A673 (cell line): ENCODE results near the gene KIAA0825. TPM values are rescaled to one million over a fixed set of nuclear protein-coding genes. Genes with fewer than 3 reads are reported as not detected.

Source experiments
- BruUV-seq: library from RNA; stranded (reverse); fragments of 400-500 nt; replicated peaks from 2 replicates; lab custom pipeline; 2021; lab: Mats Ljungman, UMichigan
- CTCF ChIA-PET: fragments of 300-600 bp; sonication (Branson Sonifier 250); formaldehyde crosslinking; loops from one replicate; lab custom pipeline; 2022; ENCODE audit warnings: antibody characterized with exemption; lab: Charles Lee
- POLR2A ChIA-PET: fragments of 300-600 bp; sonication (Branson Sonifier 250); formaldehyde crosslinking; loops from one replicate; lab custom pipeline; 2022; ENCODE audit warnings: antibody characterized with exemption; ENCODE audit not compliant: low non-redundant PET; lab: Charles Lee
- DNase-seq: peaks from one replicate; pipeline ENCODE4 v3.0.0-alpha.2; 2015; ENCODE audit warnings: low spot score
- H3K27ac ChIP-seq: fragments of 200-600 bp; sonication (generic); 2 replicates; pipeline ENCODE4 v1.5.1; 2016; ENCODE audit warnings: mixed run types, low read depth, mild to moderate bottlenecking, mixed read lengths, antibody characterized with exemption, low read length; ENCODE audit not compliant: poor library complexity, severe bottlenecking
- H3K27me3 ChIP-seq: fragments of 200-600 bp; sonication (generic); replicated peaks from 2 replicates; pipeline ENCODE4 v1.6.1; 2017; ENCODE audit warnings: mixed run types, low read depth, mild to moderate bottlenecking, mixed read lengths, antibody characterized with exemption, low read length; ENCODE audit not compliant: insufficient read depth, poor library complexity
- H3K36me3 ChIP-seq: fragments of 200-600 bp; sonication (generic); 2 replicates; pipeline ENCODE4 v1.6.1; 2016; ENCODE audit warnings: mixed run types, mild to moderate bottlenecking, mixed read lengths, antibody characterized with exemption, low read length; ENCODE audit not compliant: insufficient read depth, poor library complexity, severe bottlenecking
- H3K4me1 ChIP-seq: fragments of 200-600 bp; sonication (generic); 2 replicates; pipeline ENCODE4 v1.6.1; 2017; ENCODE audit warnings: mixed run types, mild to moderate bottlenecking, mixed read lengths, antibody characterized with exemption, low read length; ENCODE audit not compliant: insufficient read depth, poor library complexity, severe bottlenecking
- H3K4me3 ChIP-seq: fragments of 200-600 bp; sonication (generic); 2 replicates; pipeline ENCODE4 v1.5.1; 2016; ENCODE audit warnings: low read depth, mixed run types, mild to moderate bottlenecking, mixed read lengths, low read length; ENCODE audit not compliant: poor library complexity, severe bottlenecking
- H3K9me3 ChIP-seq: fragments of 200-600 bp; sonication (generic); 2 replicates; pipeline ENCODE4 v1.6.1; 2016; ENCODE audit warnings: mixed run types, low read depth, mild to moderate bottlenecking, mixed read lengths, antibody characterized with exemption, low read length; ENCODE audit not compliant: poor library complexity, severe bottlenecking
- CTCF ChIP-seq: fragments of 300-800, 200-600 bp; sonication (generic); conservative IDR thresholded peaks from 2 replicates; pipeline ENCODE4 v1.5.1; 2017; ENCODE audit warnings: low read depth, mild to moderate bottlenecking, antibody characterized with exemption, low read length, moderate library complexity, mixed read lengths
- EZH2 ChIP-seq: fragments of 200-600 bp; sonication (generic); IDR thresholded peaks from 2 replicates; pipeline ENCODE4 v1.6.1; 2017; ENCODE audit warnings: borderline replicate concordance, low read depth, mild to moderate bottlenecking, mixed read lengths, antibody characterized with exemption, low read length; ENCODE audit not compliant: poor library complexity, severe bottlenecking
- intact Hi-C: fragments of 100-400 bp; cut with micrococcal nuclease; formaldehyde crosslinking; loops from one replicate; pipeline ENCODE4 v1.10.0; 2022; ENCODE audit not compliant: unreplicated experiment
- total RNA-seq: library from RNA; stranded (reverse); gene quantifications from 2 replicates; pipeline ENCODE4 v1.2.3, GENCODE V29; 2021

Gene KIAA0825
- total RNA-seq, 1 experiment from 2014 or later: 1.2 TPM

GRCh38 chr5:94440015-94440414, 178.4 kb downstream of the KIAA0825 start:
- ChIA-PET CTCF (no interaction called here), POLR2A (no interaction called here)
- no peaks in the 10 kb centered on the region for H3K9me3 ChIP-seq
- no TSS peak for BruUV-seq
- H3K4me1 ChIP-seq: no peaks in the 10 kb centered on the region
- no peaks in the 10 kb centered on the region for H3K36me3 ChIP-seq
- H3K27ac ChIP-seq: no peak overlapping the region
- TF ChIP-seq CTCF: no peak
- no peaks in the 10 kb centered on the region for H3K27me3 ChIP-seq
- DNase-seq: no peak
- H3K4me3 ChIP-seq: no peak overlapping the region
- intact Hi-C loops: no loop called here

GRCh38 chr5:94433397-94434163, 184.8 kb downstream of the KIAA0825 start:
- no peaks in the 10 kb centered on the region for H3K36me3 ChIP-seq
- peak; percentile 5 for DNase-seq
- H3K27ac ChIP-seq: no peak overlapping the region
- H3K9me3 ChIP-seq: no peaks in the 10 kb centered on the region
- no peak overlapping the region for H3K4me3 ChIP-seq
- no TSS peak for BruUV-seq
- no peaks in the 10 kb centered on the region for H3K4me1 ChIP-seq
- TF ChIP-seq EZH2: no peak
- TF ChIP-seq CTCF: no peak
- POLR2A ChIA-PET: no interaction called here
- intact Hi-C loops: no loop called here
- CTCF ChIA-PET: no interaction called here
- H3K27me3 ChIP-seq: no peaks in the 10 kb centered on the region

- intact Hi-C loops: no loop called here
- no peaks in the 10 kb centered on the region for H3K27me3 ChIP-seq
- no peak for DNase-seq
- no TSS peak for BruUV-seq
- H3K27ac ChIP-seq: no peak overlapping the region
- H3K4me3 ChIP-seq: no peak overlapping the region
- no peak for TF ChIP-seq CTCF
- TF ChIP-seq EZH2: no peak
- ChIA-PET POLR2A (no interaction called here), CTCF (no interaction called here)
- no peaks in the 10 kb centered on the region for H3K36me3 ChIP-seq
- H3K4me1 ChIP-seq: no peaks in the 10 kb centered on the region
- H3K9me3 ChIP-seq: no peaks in the 10 kb centered on the region
Observed at GRCh38 chr5:94432499-94432898, 185.9 kb downstream of the KIAA0825 start.
